ENCODE results near the gene S100A10.

S100A10 gene

GRCh38 chr1:151945725-151946722, 47.6 kb downstream of the S100A10 start:
- no peaks in the 10 kb centered on the region for H3K9me3 ChIP-seq (ENCODE audit: low read depth, low read length)
- no peak overlapping the region for H3K9ac ChIP-seq (ENCODE audit: insufficient read length)
- DNase-seq (ENCODE audit: low read depth, low spot score) = peak; percentile 60
- peak overlapping the region; percentile 30; the same call in 1 of the 2 replicates for H3K4me3 ChIP-seq
- TF ChIP-seq FOXP2 (optimal IDR thresholded peaks at IDR 0.05; ENCODE audit: control extremely low read depth, extremely low read length, insufficient read depth) = no peak
- TF ChIP-seq EZH2 (IDR thresholded peaks at IDR 0.05) = no peak
- no peak for TF ChIP-seq POLR2AphosphoS5 (IDR thresholded peaks at IDR 0.05; ENCODE audit: borderline replicate concordance, low read depth, low read length)
- no peaks in the 10 kb centered on the region for H3K36me3 ChIP-seq (ENCODE audit: insufficient read depth, low read length)
- H3K27ac ChIP-seq = no peak overlapping the region

- Histone ChIP-seq H3K27ac (no peak overlapping the region), H3K4me3 (no peak overlapping the region), H3K36me3 (ENCODE audit: insufficient read depth, low read length) (no peaks in the 10 kb centered on the region), H3K9me3 (ENCODE audit: low read depth, low read length) (no peaks in the 10 kb centered on the region), H3K9ac (ENCODE audit: insufficient read length) (no peak overlapping the region)
- no peak for DNase-seq (ENCODE audit: low read depth, low spot score)
- no peak for TF ChIP-seq POLR2AphosphoS5 (IDR thresholded peaks at IDR 0.05; ENCODE audit: borderline replicate concordance, low read depth, low read length)
- no peak for TF ChIP-seq EZH2 (IDR thresholded peaks at IDR 0.05)
- no peak for TF ChIP-seq FOXP2 (optimal IDR thresholded peaks at IDR 0.05; ENCODE audit: control extremely low read depth, extremely low read length, insufficient read depth)
Observed at GRCh38 chr1:151944857-151945575, 48.6 kb downstream of the S100A10 start.

DNA sequence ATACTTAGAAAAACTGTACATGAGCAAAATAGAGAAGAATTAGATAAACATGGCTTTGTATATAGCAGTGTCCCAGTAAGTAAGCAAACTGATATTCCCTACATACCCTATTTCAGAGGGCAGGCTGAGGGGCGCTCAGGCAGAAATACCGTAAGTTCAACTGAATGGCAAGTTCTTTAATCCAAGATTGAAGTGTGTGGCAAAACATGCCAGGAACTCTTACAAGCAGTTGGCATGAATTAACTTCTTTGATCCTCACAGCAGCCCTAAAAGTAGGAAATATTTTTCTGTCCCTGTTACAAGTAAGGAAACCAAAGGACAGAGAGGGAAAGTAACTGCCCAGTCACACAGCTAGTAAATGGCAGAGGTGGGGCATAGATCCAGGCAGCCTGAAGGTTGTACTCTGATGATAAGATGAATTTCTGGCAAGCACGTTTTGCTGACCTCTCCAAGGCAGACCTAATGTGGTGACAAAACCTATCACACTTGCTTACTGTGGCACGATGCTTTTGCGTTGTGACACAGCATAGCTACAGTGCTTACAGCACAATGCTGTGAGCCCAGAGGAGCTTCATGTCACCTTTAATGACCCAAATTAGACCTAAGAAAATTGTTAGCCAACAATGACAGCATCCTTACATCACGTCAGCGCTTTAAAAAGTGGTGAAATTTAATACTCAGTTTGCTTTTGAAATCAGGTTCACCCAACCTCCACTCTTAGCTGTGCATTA, 49.4 kb downstream of the S100A10 start:
- H3K36me3 ChIP-seq (ENCODE audit: insufficient read depth, low read length) = no peaks in the 10 kb centered on the region
- no peaks in the 10 kb centered on the region for H3K9me3 ChIP-seq (ENCODE audit: low read depth, low read length)
- TF ChIP-seq FOXP2 (optimal IDR thresholded peaks at IDR 0.05; ENCODE audit: control extremely low read depth, extremely low read length, insufficient read depth) (no peak), POLR2AphosphoS5 (IDR thresholded peaks at IDR 0.05; ENCODE audit: borderline replicate concordance, low read depth, low read length) (no peak), EZH2 (IDR thresholded peaks at IDR 0.05) (no peak)
- H3K4me3 ChIP-seq = no peak overlapping the region
- no peak overlapping the region for H3K27ac ChIP-seq
- no peak overlapping the region for H3K9ac ChIP-seq (ENCODE audit: insufficient read length)
- no peak for DNase-seq (ENCODE audit: low read depth, low spot score)

- H3K9me3 ChIP-seq (ENCODE audit: low read depth, low read length) = no peaks in the 10 kb centered on the region
- DNase-seq (ENCODE audit: low read depth, low spot score) = no peak
- H3K9ac ChIP-seq (ENCODE audit: insufficient read length) = no peak overlapping the region
- no peak overlapping the region for H3K4me3 ChIP-seq
- no peak overlapping the region for H3K27ac ChIP-seq
- TF ChIP-seq FOXP2 (optimal IDR thresholded peaks at IDR 0.05; ENCODE audit: control extremely low read depth, extremely low read length, insufficient read depth) (no peak), EZH2 (IDR thresholded peaks at IDR 0.05) (no peak), POLR2AphosphoS5 (IDR thresholded peaks at IDR 0.05; ENCODE audit: borderline replicate concordance, low read depth, low read length) (no peak)
- no peaks in the 10 kb centered on the region for H3K36me3 ChIP-seq (ENCODE audit: insufficient read depth, low read length)
Observed at GRCh38 chr1:151943591-151943990, 50.1 kb downstream of the S100A10 start.

DNA sequence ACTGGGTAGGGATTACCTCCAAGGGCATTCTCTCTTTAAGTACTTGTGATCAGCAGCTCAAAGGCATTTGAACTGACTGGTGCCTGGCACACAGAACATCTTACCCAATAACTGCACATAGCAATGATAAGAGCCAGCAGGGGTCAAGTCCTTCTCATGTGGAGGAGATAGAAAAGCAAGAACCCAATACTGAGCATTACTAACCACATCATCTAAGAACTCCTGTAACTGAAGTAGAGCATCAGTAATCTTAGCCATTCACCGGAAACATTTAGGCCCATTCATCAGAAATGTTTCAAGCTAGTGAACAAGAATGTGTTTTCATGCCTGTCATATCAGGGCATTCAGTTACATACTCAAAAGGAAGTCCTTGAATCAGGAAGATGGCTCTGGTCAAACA, 50.8 kb downstream of the S100A10 start:
- Histone ChIP-seq H3K27ac (no peak overlapping the region), H3K4me3 (no peak overlapping the region), H3K36me3 (ENCODE audit: insufficient read depth, low read length) (no peaks in the 10 kb centered on the region), H3K9me3 (ENCODE audit: low read depth, low read length) (no peaks in the 10 kb centered on the region), H3K9ac (ENCODE audit: insufficient read length) (no peak overlapping the region)
- TF ChIP-seq POLR2AphosphoS5 (IDR thresholded peaks at IDR 0.05; ENCODE audit: borderline replicate concordance, low read depth, low read length) (no peak), EZH2 (IDR thresholded peaks at IDR 0.05) (no peak), FOXP2 (optimal IDR thresholded peaks at IDR 0.05; ENCODE audit: control extremely low read depth, extremely low read length, insufficient read depth) (no peak)
- DNase-seq (ENCODE audit: low read depth, low spot score) = no peak

- no peaks in the 10 kb centered on the region for H3K36me3 ChIP-seq (ENCODE audit: insufficient read depth, low read length)
- H3K27ac ChIP-seq = no peak overlapping the region
- TF ChIP-seq FOXP2 (optimal IDR thresholded peaks at IDR 0.05; ENCODE audit: control extremely low read depth, extremely low read length, insufficient read depth) (no peak), EZH2 (IDR thresholded peaks at IDR 0.05) (no peak), POLR2AphosphoS5 (IDR thresholded peaks at IDR 0.05; ENCODE audit: borderline replicate concordance, low read depth, low read length) (no peak)
- H3K9me3 ChIP-seq (ENCODE audit: low read depth, low read length) = no peaks in the 10 kb centered on the region
- DNase-seq (ENCODE audit: low read depth, low spot score) = no peak
- no peak overlapping the region for H3K4me3 ChIP-seq
- H3K9ac ChIP-seq (ENCODE audit: insufficient read length) = no peak overlapping the region
Observed at GRCh38 chr1:151940541-151940940, 53.1 kb downstream of the S100A10 start.

- no peak for TF ChIP-seq EZH2 (IDR thresholded peaks at IDR 0.05)
- no peak for TF ChIP-seq POLR2AphosphoS5 (IDR thresholded peaks at IDR 0.05; ENCODE audit: borderline replicate concordance, low read depth, low read length)
- TF ChIP-seq FOXP2 (optimal IDR thresholded peaks at IDR 0.05; ENCODE audit: control extremely low read depth, extremely low read length, insufficient read depth) = no peak
- Histone ChIP-seq H3K27ac (no peak overlapping the region), H3K9me3 (ENCODE audit: low read depth, low read length) (no peaks in the 10 kb centered on the region), H3K36me3 (ENCODE audit: insufficient read depth, low read length) (no peaks in the 10 kb centered on the region), H3K4me3 (no peak overlapping the region), H3K9ac (ENCODE audit: insufficient read length) (no peak overlapping the region)
- no peak for DNase-seq (ENCODE audit: low read depth, low spot score)
Observed at GRCh38 chr1:151939779-151940178, 53.9 kb downstream of the S100A10 start.

DNA sequence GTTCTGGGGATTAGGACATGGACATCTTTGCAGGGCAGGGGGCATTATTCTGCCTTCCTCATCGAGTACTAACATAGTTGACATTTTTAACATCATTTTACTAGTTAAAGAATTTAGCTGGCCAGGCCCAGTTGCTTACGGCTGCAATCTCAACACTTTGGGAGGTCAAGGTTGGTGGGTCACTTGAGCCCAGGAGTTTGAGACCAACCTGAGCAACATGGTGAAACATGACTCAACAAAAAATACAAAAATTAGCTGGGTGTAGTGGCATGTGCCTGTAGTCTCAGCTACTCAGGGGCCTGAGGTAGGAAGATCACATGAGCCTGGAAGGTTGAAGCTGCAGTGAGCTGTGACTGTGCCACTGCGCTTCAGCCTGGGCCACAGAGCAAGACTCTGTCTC, 54.5 kb downstream of the S100A10 start:
- H3K27ac ChIP-seq = no peak overlapping the region

More for the DNA sequence above, 54.5 kb downstream of the S100A10 start:
- Histone ChIP-seq H3K9me3 (ENCODE audit: low read depth, low read length) (no peaks in the 10 kb centered on the region), H3K9ac (ENCODE audit: insufficient read length) (no peak overlapping the region), H3K36me3 (ENCODE audit: insufficient read depth, low read length) (no peaks in the 10 kb centered on the region), H3K4me3 (no peak overlapping the region)
- DNase-seq (ENCODE audit: low read depth, low spot score) = no peak
- no peak for TF ChIP-seq FOXP2 (optimal IDR thresholded peaks at IDR 0.05; ENCODE audit: control extremely low read depth, extremely low read length, insufficient read depth)
- no peak for TF ChIP-seq POLR2AphosphoS5 (IDR thresholded peaks at IDR 0.05; ENCODE audit: borderline replicate concordance, low read depth, low read length)
- TF ChIP-seq EZH2 (IDR thresholded peaks at IDR 0.05) = no peak

Measured in SK-N-MC (cell line).